Astrocyte (in vitro differentiated cells and primary cell): Measurements from ENCODE around the gene FLOT2. TPM values are rescaled to one million over a fixed set of nuclear protein-coding genes. Genes with fewer than 3 reads are reported as not detected.

ENCODE experiments used
- DNase-seq: peaks from one replicate; pipeline ENCODE4 v3.0.0-alpha.2; 2010; ENCODE audit warnings: low read depth
- FAIRE-seq: peaks from 2 replicates; lab custom pipeline; 2011; peaks lifted over from hg19 to GRCh38; lab: Jason Lieb, UNC
- H2AFZ ChIP-seq: 2 replicates; pipeline ENCODE4 v1.6.0; 2012; ENCODE audit warnings: low read depth, low read length, inconsistent platforms
- H3K27ac ChIP-seq: 2 replicates; pipeline ENCODE4 v1.5.1; 2011; ENCODE audit warnings: low read depth, low read length, inconsistent platforms
- H3K27me3 ChIP-seq: 2 replicates; pipeline ENCODE4 v1.6.0; 2011; ENCODE audit warnings: low read length, inconsistent platforms; ENCODE audit not compliant: insufficient read depth
- H3K36me3 ChIP-seq: 2 replicates; pipeline ENCODE4 v1.5.1; 2011; ENCODE audit warnings: low read length, inconsistent platforms; ENCODE audit not compliant: insufficient read depth
- H3K4me1 ChIP-seq: 2 replicates; pipeline ENCODE4 v1.5.1; 2011; ENCODE audit warnings: low read length, inconsistent platforms; ENCODE audit not compliant: insufficient read depth
- H3K4me2 ChIP-seq: 2 replicates; pipeline ENCODE4 v1.6.0; 2012; ENCODE audit warnings: low read length, inconsistent platforms
- H3K4me3 ChIP-seq: 2 replicates; pipeline ENCODE4 v1.5.1; 2011; ENCODE audit warnings: low read depth, mild to moderate bottlenecking, low read length, inconsistent platforms; ENCODE audit not compliant: insufficient read depth
- H3K79me2 ChIP-seq: 2 replicates; pipeline ENCODE4 v1.6.0; 2012; ENCODE audit warnings: mild to moderate bottlenecking, low read length, inconsistent platforms; ENCODE audit not compliant: insufficient read depth
- H3K9ac ChIP-seq: 2 replicates; pipeline ENCODE4 v1.6.0; 2012; ENCODE audit warnings: mild to moderate bottlenecking, low read length, inconsistent platforms
- H3K9me3 ChIP-seq: 2 replicates; pipeline ENCODE4 v1.5.1; 2012; ENCODE audit warnings: low read depth, mild to moderate bottlenecking, low read length, inconsistent platforms; ENCODE audit not compliant: insufficient read depth
- H4K20me1 ChIP-seq: 2 replicates; pipeline ENCODE4 v1.6.0; 2012; ENCODE audit warnings: low read length, inconsistent platforms; ENCODE audit not compliant: insufficient read depth
- H3K27ac Mint-ChIP-seq: one replicate; pipeline ENCODE4 v1.8.0; 2021; ENCODE audit warnings: mild to moderate bottlenecking, mixed read lengths; ENCODE audit not compliant: unreplicated experiment
- H3K27me3 Mint-ChIP-seq: one replicate; pipeline ENCODE4 v1.8.0; 2021; ENCODE audit warnings: low read depth, mixed read lengths; ENCODE audit not compliant: unreplicated experiment
- H3K36me3 Mint-ChIP-seq: one replicate; pipeline ENCODE4 v1.8.0; 2021; ENCODE audit warnings: low read depth, mixed read lengths; ENCODE audit not compliant: unreplicated experiment
- H3K4me1 Mint-ChIP-seq: one replicate; pipeline ENCODE4 v1.8.0; 2021; ENCODE audit warnings: low read depth, mixed read lengths; ENCODE audit not compliant: unreplicated experiment
- H3K4me3 Mint-ChIP-seq: one replicate; pipeline ENCODE4 v1.8.0; 2021; ENCODE audit warnings: mild to moderate bottlenecking, moderate library complexity, mixed read lengths; ENCODE audit not compliant: unreplicated experiment
- H3K9me3 Mint-ChIP-seq: one replicate; pipeline ENCODE4 v1.8.0; 2021; ENCODE audit warnings: mild to moderate bottlenecking, mixed read lengths; ENCODE audit not compliant: unreplicated experiment
- EZH2 ChIP-seq: IDR thresholded peaks from 2 replicates; pipeline ENCODE4 v1.6.1; 2012; ENCODE audit warnings: mild to moderate bottlenecking, low read length, inconsistent platforms; ENCODE audit not compliant: insufficient read depth
- total RNA-seq: library from RNA; stranded (reverse); gene quantifications from 2 replicates; pipeline ENCODE4 v1.2.1, GENCODE V29; 2021
- TF ChIP-seq, protein P1 (sequence below): IDR thresholded peaks from 2 replicates; pipeline ENCODE4 v1.5.1; 2011; ENCODE audit warnings: low read depth, mild to moderate bottlenecking, inconsistent platforms, low read length, moderate library complexity; ENCODE audit not compliant: insufficient read depth

Gene FLOT2
- total RNA-seq, 1 donor from 2014 or later, result 84.4 TPM

DNA sequence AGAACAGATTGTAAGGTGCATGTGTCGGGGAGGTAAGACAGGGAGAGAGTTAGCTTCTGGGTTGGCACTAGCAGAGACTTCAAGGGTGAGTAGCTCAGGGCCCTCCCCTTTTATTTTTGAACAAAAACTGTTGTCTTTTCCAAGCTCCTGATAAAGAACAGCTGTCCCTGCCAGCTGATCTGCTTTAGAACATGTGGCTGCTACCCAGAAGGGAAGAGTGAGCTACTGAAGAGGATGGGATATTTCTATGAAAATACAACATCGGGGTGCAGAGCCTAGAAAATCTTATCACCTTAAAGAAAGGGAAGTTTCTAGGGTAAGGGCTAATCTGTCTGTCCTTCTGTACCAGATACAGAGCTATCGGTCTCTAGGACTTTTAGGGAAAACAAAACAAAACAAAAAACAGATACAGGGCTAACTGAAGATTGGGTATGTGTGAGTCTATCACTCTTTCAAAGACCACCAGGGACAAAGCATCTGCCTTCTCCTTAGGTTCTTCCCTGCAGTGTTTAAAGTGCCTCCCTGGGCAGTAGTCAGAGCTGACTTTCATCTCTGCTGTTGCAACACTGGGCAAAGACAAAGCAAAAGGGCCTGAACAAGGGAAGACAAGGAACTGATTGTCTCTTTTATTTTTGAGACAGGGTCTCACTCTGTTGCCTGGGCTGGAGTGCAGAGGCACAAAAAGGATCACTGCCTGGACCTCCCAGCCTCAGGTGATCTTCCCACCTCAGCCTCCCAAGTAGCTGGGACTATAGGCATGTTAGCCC is 10.4 kb upstream of the FLOT2 start:
- H3K9ac ChIP-seq, result no peak overlapping the region
- H2AFZ ChIP-seq, result no peak overlapping the region
- no peak overlapping the region for H3K4me3 ChIP-seq
- peaks cover 84% of the 10 kb centered on the region for H4K20me1 ChIP-seq
- H3K27me3 Mint-ChIP-seq, result no peaks in the 10 kb centered on the region
- TF ChIP-seq, protein P1, sequence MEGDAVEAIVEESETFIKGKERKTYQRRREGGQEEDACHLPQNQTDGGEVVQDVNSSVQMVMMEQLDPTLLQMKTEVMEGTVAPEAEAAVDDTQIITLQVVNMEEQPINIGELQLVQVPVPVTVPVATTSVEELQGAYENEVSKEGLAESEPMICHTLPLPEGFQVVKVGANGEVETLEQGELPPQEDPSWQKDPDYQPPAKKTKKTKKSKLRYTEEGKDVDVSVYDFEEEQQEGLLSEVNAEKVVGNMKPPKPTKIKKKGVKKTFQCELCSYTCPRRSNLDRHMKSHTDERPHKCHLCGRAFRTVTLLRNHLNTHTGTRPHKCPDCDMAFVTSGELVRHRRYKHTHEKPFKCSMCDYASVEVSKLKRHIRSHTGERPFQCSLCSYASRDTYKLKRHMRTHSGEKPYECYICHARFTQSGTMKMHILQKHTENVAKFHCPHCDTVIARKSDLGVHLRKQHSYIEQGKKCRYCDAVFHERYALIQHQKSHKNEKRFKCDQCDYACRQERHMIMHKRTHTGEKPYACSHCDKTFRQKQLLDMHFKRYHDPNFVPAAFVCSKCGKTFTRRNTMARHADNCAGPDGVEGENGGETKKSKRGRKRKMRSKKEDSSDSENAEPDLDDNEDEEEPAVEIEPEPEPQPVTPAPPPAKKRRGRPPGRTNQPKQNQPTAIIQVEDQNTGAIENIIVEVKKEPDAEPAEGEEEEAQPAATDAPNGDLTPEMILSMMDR, result no peak
- no peak for TF ChIP-seq EZH2
- peaks cover 14% of the 10 kb centered on the region for H3K4me1 ChIP-seq
- no peak overlapping the region for H3K4me3 Mint-ChIP-seq
- no peaks in the 10 kb centered on the region for H3K9me3 Mint-ChIP-seq
- H3K36me3 Mint-ChIP-seq, result peaks cover 32% of the 10 kb centered on the region
- no peaks in the 10 kb centered on the region for H3K9me3 ChIP-seq
- no peak overlapping the region for H3K4me2 ChIP-seq
- FAIRE-seq, result no peak
- no peak for DNase-seq
- H3K27ac Mint-ChIP-seq, result no peak overlapping the region
- H3K27ac ChIP-seq, result no peak overlapping the region
- no peaks in the 10 kb centered on the region for H3K27me3 ChIP-seq
- H3K79me2 ChIP-seq, result no peaks in the 10 kb centered on the region
- peaks cover 58% of the 10 kb centered on the region for H3K36me3 ChIP-seq
- peaks cover 8% of the 10 kb centered on the region for H3K4me1 Mint-ChIP-seq

DNA sequence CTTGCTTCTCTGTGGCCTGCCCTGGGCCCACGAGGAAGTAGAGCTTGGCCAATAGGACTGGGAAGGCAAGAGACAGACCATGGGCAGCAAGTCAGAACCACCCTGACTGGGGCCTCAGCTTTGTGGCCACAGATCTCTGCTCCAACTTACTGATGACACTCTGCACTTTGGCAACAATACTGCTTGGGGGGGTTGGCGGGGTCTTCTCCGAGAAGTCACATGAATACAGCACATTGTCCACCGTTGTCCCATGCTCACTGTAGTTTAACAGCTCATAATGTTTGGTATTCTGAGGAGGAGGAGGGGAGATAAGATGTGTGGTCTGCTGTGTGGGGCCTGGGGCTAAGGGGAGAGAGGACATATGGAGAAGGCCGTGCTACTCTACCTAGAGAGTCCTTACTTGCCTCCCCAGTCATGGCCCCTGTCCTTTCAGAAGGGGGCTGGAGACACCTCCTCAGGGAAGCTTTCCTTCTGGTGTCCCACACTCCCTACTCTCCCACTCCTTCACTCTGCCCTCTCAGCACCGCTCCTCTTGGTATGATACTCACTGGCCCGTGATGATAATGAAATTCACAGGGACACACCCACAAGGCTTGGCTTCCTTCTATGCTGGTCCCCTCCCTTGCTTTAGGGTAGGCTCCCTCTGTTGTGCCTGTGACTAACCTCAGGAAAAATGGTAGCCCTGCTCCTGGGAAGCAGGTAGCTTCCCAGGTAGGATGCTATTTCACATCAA is 9.3 kb upstream of the FLOT2 start:
- H3K36me3 Mint-ChIP-seq, result peaks cover 29% of the 10 kb centered on the region
- no peaks in the 10 kb centered on the region for H3K9me3 ChIP-seq
- H3K4me3 Mint-ChIP-seq, result no peak overlapping the region
- H3K27ac ChIP-seq, result no peak overlapping the region
- H3K9me3 Mint-ChIP-seq, result no peaks in the 10 kb centered on the region
- H3K9ac ChIP-seq, result no peak overlapping the region
- H3K4me3 ChIP-seq, result no peak overlapping the region
- peaks cover 53% of the 10 kb centered on the region for H3K36me3 ChIP-seq
- peaks cover 12% of the 10 kb centered on the region for H3K4me1 Mint-ChIP-seq
- no peaks in the 10 kb centered on the region for H3K27me3 ChIP-seq
- FAIRE-seq (no peak), DNase-seq (no peak)
- no peak overlapping the region for H3K27ac Mint-ChIP-seq
- peaks cover 74% of the 10 kb centered on the region for H4K20me1 ChIP-seq
- H3K79me2 ChIP-seq, result no peaks in the 10 kb centered on the region
- no peaks in the 10 kb centered on the region for H3K27me3 Mint-ChIP-seq
- no peak overlapping the region for H3K4me2 ChIP-seq
- no peak overlapping the region for H2AFZ ChIP-seq
- H3K4me1 ChIP-seq, result peaks cover 18% of the 10 kb centered on the region
- TF ChIP-seq, protein P1, result no peak
- no peak for TF ChIP-seq EZH2
